HEK293T (cell line): ENCODE measurements around the gene CHD6.

Experiments used
- CTCF ChIA-PET: fragments of 350-600 bp; formaldehyde crosslinking; extraction: SDS; loops from one replicate; lab custom pipeline; 2021; ENCODE audit warnings: antibody characterized with exemption, inconsistent platforms; lab: Yijun Ruan, JAX
- POLR2A ChIA-PET: fragments of 350-600 bp; formaldehyde crosslinking; extraction: SDS; loops from one replicate; lab custom pipeline; 2020; ENCODE audit warnings: antibody characterized with exemption, inconsistent platforms; lab: Yijun Ruan, JAX
- DNase-seq: peaks from one replicate; pipeline ENCODE4 v3.0.0; 2012; ENCODE audit warnings: mixed read lengths; ENCODE audit errors: extremely low spot score
- ARNT ChIP-seq: fragments of 450-650 bp; IDR thresholded peaks from 2 replicates; pipeline ENCODE4 v1.6.1; 2017; ENCODE audit warnings: mild to moderate bottlenecking
- BHLHE40 ChIP-seq: fragments of 450-650 bp; IDR thresholded peaks from 2 replicates; pipeline ENCODE4 v1.6.1; 2016; ENCODE audit warnings: mild to moderate bottlenecking, moderate library complexity, borderline replicate concordance
- CTBP1 ChIP-seq: fragments of 450-650 bp; IDR thresholded peaks from 2 replicates; pipeline ENCODE4 v1.6.1; 2016; ENCODE audit warnings: borderline replicate concordance
- ELF4 ChIP-seq: fragments of 450-650 bp; IDR thresholded peaks from 2 replicates; pipeline ENCODE4 v1.6.1; 2017; ENCODE audit warnings: antibody characterized with exemption
- FOXA1 ChIP-seq: fragments of 450-650 bp; IDR thresholded peaks from 2 replicates; pipeline ENCODE4 v1.6.1; 2016; ENCODE audit warnings: mild to moderate bottlenecking
- FOXK2 ChIP-seq: fragments of 450-650 bp; IDR thresholded peaks from 2 replicates; pipeline ENCODE4 v1.6.1; 2016; ENCODE audit warnings: mild to moderate bottlenecking
- FOXM1 ChIP-seq: fragments of 450-650 bp; IDR thresholded peaks from 2 replicates; pipeline ENCODE4 v1.6.1; 2017; ENCODE audit warnings: mild to moderate bottlenecking, borderline replicate concordance
- HDGF ChIP-seq: fragments of 450-650 bp; IDR thresholded peaks from 2 replicates; pipeline ENCODE4 v1.6.1; 2017; ENCODE audit warnings: antibody characterized with exemption, borderline replicate concordance
- L3MBTL2 ChIP-seq: fragments of 450-650 bp; conservative IDR thresholded peaks from 2 replicates; pipeline ENCODE4 v1.6.1; 2016; ENCODE audit warnings: mild to moderate bottlenecking
- LEF1 ChIP-seq: fragments of 450-650 bp; IDR thresholded peaks from 2 replicates; pipeline ENCODE4 v1.6.1; 2017; ENCODE audit warnings: mild to moderate bottlenecking, borderline replicate concordance
- NFRKB ChIP-seq: fragments of 450-650 bp; IDR thresholded peaks from 2 replicates; pipeline ENCODE4 v1.6.1; 2016; ENCODE audit warnings: mild to moderate bottlenecking, moderate library complexity
- PKNOX1 ChIP-seq: fragments of 450-650 bp; IDR thresholded peaks from 2 replicates; pipeline ENCODE4 v1.6.1; 2016
- SP1 ChIP-seq: fragments of 450-650 bp; IDR thresholded peaks from 2 replicates; pipeline ENCODE4 v1.6.1; 2017
- SUZ12 ChIP-seq: fragments of 450-650 bp; IDR thresholded peaks from 2 replicates; pipeline ENCODE4 v1.6.1; 2016; ENCODE audit warnings: mild to moderate bottlenecking
- TARDBP ChIP-seq: fragments of 450-650 bp; IDR thresholded peaks from 2 replicates; pipeline ENCODE4 v1.6.1; 2016
- ZNF384 ChIP-seq: fragments of 450-650 bp; IDR thresholded peaks from 2 replicates; pipeline ENCODE4 v1.6.1; 2016

The CHD6 gene

GRCh38 chr20:41619360-41620100, 1.4 kb upstream of the CHD6 start:
- no peak for DNase-seq
- CTCF ChIA-PET = no interaction called here
- POLR2A ChIA-PET = interaction anchor here (0.8 to 1.2 kb wide), 2 partner anchors 39 to 74 kb away, joined by 3 read pairs; no protein-coding TSS in a partner anchor
- TF ChIP-seq FOXA1 (no peak), ZNF384 (no peak), ARNT (no peak), SUZ12 (no peak), CTBP1 (no peak), NFRKB (no peak), LEF1 (no peak), HDGF (no peak), FOXM1 (no peak)

GRCh38 chr20:41618807-41619311, 682 bp upstream of the CHD6 start:
- DNase-seq = no peak
- CTCF ChIA-PET = no interaction called here
- peak; percentile 11; the same call in 1 of the 2 replicates for TF ChIP-seq L3MBTL2
- TF ChIP-seq TARDBP = no peak
- POLR2A ChIA-PET = interaction anchor here (0.8 to 1.2 kb wide), 7 partner anchors 11 to 75 kb away, joined by 3 to 5 read pairs (median 3); no protein-coding TSS in a partner anchor

GRCh38 chr20:41617059-41617901, 897 bp downstream of the CHD6 start:
- TF ChIP-seq FOXA1 (no peak), ELF4 (no peak), TARDBP (no peak), L3MBTL2 (no peak), LEF1 (no peak), NFRKB (no peak), CTBP1 (no peak), FOXK2 (no peak), ZNF384 (no peak), SP1 (no peak), ARNT (no peak), SUZ12 (no peak), PKNOX1 (no peak)
- peak; percentile 40 for DNase-seq
- ChIA-PET POLR2A (interaction anchor here (1.1 kb wide), 1 partner anchor 76 kb away, joined by 5 read pairs; no protein-coding TSS in a partner anchor), CTCF (no interaction called here)

GRCh38 chr20:41616228-41616627, 1.9 kb downstream of the CHD6 start:
- ChIA-PET POLR2A (no interaction called here), CTCF (no interaction called here)
- TF ChIP-seq ZNF384 = no peak
- no peak for TF ChIP-seq TARDBP
- no peak for TF ChIP-seq FOXA1
- TF ChIP-seq LEF1 = no peak
- TF ChIP-seq BHLHE40 = no peak
- no peak for TF ChIP-seq PKNOX1
- TF ChIP-seq SP1 = no peak
- no peak for TF ChIP-seq ELF4
- TF ChIP-seq FOXM1 = no peak
- TF ChIP-seq FOXK2 = no peak
- TF ChIP-seq CTBP1 = no peak
- no peak for TF ChIP-seq ARNT
- DNase-seq = no peak

GRCh38 chr20:41615676-41616075, 2.5 kb downstream of the CHD6 start:
- TF ChIP-seq CTBP1 (no peak), LEF1 (no peak)
- POLR2A ChIA-PET = no interaction called here
- no peak for DNase-seq
- CTCF ChIA-PET = interaction anchor here (1.2 kb wide), 1 partner anchor 41 kb away, joined by 3 read pairs; no protein-coding TSS in a partner anchor

GRCh38 chr20:41615110-41615509, 3.1 kb downstream of the CHD6 start:
- ChIA-PET POLR2A (no interaction called here), CTCF (interaction anchor here (1.2 kb wide), 1 partner anchor 41 kb away, joined by 3 read pairs; no protein-coding TSS in a partner anchor)
- TF ChIP-seq ARNT (no peak), BHLHE40 (no peak), LEF1 (no peak), L3MBTL2 (no peak), ZNF384 (no peak), SUZ12 (no peak), FOXK2 (no peak), ELF4 (no peak), TARDBP (no peak)
- DNase-seq = no peak
